NCI-H146 (cell line): ENCODE results near the gene TGFBR2.
"Not testable (repeated sequence)": the region's sequence is repeated elsewhere in the genome, so short reads cannot be mapped to it uniquely, and the experiment has no call there.

Experiments used
- DNase-seq: peaks from one replicate; lab custom pipeline; 2025; lab: John Stamatoyannopoulos, UW

The TGFBR2 gene

DNA sequence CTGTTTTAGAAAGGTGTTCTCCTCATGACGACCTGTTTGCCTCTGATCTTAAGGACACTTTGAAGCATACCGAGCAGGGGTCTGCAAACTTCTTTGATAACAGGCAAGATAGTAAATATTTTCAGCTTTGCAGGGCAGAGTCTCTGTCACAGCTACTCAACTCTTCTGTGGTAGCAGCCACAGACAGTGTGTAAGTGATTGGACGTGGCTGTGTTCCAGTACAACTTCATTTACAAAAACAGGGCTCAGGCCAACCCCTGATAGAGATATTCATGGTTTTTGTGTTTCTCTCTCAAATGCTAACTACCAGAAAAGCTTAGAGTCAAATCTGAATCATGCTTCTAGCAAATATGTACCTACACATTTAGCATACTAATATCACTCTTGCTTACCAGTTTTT lies 51.5 kb downstream of the TGFBR2 start:
- no peak for DNase-seq

DNA sequence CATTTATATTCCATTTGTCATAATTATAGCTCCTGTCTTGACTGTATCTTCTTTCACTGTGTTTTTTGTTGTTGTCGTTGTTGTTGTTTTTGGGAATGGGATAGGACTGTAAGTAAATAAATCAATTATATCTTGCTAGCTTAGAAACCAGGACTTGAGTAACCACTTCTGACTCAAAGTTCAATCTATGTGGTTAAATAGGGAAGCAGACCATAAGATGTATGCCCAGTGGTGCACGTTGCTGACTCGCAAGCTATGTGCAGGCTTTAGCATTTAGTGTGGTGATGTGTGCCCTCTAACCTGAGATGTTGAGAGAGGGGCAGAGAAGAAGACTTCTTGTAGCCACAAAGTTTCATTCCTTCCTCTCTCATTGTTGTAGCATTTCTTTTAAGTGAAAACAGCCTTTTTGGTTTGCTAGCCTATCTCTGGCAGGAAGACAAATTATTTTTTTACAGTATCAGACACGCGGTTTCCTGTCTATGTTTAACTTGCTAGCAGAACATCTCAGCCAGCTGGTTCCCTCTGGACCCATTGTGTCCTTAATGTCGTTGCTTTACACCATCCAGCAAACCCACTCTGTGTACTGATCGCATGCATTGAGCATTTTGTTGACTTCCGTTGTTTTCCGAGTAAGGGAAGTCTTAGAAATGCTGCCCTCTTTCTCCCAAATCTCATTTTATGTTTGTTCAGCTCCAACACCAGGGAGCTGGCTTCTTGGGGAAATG lies 52.1 kb downstream of the TGFBR2 start:
- DNase-seq: no peak

DNA sequence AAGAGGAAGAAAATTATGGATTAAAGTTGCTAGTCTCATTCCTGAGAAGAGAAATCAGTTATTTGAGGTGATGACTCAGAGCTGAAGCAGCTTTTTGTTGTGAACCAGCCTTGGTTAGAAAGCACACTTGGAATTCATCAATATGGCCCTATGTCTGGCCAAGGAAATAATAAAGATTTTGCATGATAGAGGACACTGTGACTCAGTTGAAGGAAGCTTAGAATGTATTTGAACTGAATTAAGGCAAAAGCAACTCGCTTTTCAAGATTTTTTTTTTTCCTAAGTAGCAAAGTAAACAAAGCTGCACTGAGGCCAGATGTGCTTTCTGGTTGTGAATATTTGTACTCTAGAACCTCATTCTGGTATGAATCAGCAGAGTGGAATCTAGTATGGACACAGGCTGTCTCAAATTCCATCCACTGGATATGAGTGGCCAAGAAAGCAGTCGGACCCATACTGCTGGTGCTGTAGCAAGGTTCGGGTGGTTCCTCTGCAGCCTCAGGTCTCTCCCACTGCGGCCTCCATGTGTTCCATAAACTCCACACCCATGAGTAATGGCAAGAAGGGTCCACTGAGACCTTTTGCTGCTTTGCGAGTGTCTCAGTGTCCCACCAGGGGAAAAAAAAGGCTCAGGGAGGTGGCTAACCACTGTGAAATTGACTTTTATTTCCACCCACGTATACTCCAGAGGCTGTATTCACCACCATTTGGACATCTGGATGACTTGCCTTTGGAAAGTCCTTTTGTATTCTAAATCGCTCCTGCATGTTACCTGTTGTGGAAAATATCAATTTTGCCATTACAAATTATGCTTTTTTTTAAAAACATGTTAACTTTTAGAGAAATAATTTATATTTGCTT lies 53.1 kb downstream of the TGFBR2 start:
- no peak for DNase-seq

DNA sequence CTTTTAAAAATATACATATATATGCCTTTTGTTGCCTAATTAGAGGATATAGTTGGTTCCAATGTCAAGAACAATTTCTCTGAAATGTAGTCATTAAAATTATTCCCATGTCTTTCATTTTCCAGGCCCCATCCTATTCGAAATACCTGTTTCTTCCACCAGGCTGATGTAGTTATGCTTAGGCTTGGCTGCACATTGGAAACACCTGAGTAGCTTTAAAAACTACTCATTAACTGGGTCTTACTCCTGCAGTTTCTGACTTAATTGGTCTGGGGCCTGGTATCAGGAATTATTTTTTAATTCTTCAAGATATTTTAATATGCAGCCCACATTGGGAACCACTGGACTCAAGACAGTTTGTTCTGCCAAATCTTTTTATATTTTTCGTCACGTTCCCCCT lies 53.7 kb downstream of the TGFBR2 start:
- no peak for DNase-seq

DNA sequence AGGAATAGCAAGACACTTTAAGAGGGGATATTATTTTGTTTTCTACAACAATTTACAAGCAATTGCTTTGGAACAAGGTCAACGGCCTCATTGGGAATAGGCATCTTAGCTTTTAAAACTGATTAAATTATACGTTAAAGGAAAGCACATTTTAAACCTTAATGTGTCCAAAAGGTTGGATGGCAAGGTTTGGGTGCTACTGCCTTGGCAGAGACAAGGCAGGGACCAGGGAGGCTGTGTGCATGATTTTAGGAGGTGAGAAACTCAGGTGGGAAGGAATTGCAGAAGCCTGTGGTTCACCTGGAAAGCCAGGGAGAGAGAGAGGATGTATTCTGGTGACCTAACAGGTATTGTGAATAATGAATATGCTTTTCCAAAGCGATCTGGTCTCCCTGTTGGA lies 54.3 kb downstream of the TGFBR2 start:
- no peak for DNase-seq

DNA sequence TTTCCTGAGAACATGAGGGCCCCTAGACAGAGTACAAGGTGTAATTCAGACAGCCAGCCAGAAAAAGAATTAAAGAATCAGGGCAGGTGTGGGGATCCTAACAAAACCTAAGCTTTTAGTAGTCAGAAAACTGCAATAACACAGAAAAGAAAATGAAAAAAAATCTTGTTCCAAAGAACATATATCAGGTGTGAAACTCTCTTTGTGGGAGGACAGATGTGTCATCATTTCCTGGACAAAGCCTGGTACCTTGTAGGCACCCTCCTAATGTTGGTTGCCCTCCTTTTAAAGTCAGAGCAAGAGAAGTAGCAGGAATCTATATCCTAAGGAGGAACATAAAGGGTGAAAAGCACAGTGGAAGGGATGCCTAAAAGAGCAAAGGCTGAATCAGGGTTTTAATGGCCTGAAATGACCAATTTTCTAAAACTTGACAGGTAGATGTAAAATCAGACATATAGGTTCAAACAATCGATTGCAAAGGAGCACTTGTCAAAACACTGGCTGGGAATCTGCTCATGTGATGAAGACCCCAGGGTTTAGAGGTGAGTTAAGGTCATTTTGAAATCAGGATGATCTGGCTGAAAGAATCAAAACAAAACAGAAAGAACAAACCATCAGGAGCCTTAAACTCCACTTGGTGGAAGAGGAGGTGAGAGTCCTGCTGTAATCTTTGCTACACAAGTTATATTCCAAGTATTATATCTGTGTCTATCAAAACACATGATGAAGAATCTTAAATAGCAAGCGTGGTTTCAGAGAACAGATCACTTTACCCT lies 54.9 kb downstream of the TGFBR2 start:
- no peak for DNase-seq

DNA sequence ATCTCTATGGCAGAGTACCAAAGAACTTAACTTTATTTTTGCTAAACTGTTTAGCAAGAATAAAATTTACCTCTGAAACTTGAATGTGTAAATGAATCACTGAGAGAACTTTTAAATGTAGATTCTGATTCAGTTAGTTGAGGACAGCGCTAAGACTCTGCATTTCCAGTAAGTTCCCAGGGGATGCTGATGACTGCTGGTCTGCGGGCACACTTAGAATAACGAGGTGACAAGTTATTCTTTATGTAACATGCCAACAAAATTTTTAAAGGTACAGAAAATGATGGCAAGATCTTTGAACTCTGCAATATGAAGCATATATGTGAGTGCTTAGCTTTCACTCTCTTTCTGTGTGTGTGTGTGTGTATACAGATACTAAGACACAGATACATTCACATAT lies 56.4 kb downstream of the TGFBR2 start:
- no peak for DNase-seq

DNA sequence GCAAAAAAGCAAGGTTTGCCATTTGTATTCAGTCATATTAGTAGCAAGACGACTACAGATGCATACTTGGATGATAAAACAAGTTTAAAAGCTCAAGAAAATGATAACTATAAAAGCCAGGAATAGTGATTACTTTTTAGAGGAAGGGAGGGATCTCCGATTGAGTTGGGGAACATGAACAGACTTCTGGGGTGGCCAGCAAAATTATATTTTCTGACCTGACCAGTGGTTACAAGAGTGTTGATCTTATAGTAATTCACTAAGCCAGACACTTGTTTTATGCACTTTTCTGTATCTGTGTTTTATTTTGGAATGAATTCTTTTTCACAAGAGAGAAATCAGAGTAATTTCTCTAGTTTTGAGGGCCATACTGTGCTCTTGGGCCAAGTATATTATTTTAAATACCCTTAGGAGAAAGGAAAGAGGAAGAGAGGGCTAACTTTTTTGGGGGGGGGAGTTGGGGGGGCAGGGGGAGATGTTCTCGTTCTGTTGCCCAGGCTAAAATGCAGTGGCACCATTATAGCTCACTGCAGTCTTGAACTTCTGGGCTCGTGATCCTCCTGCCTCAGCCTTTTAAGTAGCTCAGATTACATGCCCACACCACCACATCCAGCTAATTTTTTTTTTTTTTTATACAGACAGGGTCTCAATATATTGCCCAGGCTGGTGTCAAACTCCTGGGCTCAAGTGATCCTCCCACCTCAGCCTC lies 57.3 kb downstream of the TGFBR2 start:
- DNase-seq: no peak

DNA sequence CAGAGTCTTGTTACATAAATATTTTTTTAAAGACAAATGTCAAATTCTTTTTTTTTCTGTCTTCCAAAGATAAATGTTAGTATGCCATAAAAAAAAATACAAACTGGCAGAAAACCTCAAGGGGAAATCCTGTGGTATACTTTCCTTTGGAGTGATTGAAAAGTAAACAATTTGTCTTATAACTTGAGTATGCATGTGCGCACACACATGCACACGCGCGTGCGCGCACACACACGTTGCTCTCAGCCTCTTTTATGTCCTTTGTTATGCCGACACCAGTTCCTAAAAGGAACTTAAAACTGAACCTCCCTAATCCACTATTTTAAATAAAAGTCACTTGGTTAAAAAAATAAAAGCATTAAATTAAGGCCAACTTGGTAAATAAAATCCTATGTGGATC lies 58.1 kb downstream of the TGFBR2 start:
- no peak for DNase-seq

DNA sequence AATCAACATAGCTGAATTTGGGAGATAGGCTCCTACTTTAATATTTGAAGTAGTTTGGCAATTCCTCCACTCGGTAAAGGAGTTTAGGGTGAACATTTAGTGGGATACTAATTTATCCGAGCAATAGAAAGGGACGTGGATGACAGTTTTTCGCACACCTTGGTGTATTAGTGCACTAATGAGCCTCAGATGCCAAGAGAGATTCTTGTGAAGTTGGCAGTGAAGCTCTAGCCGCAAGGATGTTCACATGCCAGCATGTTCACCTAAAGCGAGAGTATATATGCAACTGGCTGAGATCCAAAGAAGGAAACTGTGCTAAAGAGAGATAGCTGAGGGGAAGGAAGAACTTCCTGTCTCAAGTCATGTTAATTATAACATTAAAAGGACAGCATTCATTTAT lies 58.5 kb downstream of the TGFBR2 start:
- DNase-seq: no peak

DNA sequence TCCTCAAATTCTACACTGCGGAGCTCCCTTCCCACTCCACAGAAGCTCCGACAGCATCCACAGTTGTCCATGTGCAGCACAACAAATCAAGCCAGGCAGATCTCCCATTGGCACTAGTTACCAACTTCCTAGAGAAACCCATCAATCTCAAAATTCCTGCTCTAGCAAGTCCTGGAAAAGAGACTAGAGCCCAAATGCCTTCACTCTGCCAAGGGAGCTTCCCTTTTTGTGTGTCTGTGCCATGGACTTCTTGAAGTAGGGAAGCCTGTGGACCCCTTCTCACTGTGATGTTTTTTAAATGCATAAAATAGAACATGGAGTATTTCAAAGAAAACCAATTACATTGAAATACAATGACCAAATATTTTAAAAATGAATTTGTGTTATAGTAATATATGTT lies 59.1 kb downstream of the TGFBR2 start:
- no peak for DNase-seq

DNA sequence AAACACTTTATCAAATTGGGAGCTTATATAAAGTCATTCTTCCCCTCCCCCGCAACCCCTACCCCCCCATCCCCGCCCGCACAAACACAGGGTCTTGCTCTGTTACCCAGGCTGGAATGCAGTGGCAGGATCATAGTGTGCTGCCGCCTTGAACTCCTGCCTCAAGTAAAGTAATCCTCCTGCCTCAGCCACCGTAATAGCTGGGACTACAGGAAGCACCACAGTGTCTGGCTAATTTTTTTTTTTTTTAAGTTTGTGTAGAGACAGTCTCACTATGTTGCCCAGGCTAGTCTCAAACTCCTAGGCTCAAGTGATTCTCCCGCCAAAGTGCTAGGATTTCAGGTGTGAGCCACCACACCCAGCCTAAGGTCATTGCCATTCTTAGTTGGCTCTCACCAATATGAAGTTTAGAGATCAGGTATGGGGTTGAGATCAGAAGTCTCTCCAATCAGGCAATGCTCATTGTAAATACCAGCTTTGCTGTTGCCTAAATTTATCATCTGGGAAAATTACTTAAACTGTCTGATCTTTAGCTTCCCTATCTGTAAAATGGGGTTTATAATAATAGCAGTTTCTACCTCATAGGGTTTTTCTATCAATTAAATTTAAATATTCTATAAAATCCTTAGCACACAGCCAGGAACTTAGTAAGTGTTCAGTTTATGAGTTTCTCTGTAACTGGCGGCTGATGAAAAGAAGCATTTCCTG lies 60.3 kb downstream of the TGFBR2 start:
- no peak for DNase-seq

DNA sequence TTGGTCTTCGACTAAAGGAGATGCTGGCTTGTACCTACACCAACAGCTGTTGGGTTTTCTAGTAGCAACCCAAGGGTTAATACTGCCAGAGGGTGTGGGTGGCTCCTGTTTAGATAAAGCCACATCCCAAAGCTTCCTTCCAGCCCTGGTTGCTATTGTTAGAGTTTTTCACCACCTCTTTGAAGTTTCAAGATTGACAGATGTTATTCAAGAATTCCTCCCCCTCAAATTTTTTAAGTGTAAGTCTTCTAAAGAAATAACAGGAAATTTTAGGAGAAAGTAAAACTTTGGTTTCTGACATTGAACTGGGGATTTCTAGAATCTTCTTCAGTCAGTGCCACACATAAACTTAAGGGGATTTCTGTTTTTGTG lies 60.9 kb downstream of the TGFBR2 start:
- DNase-seq: no peak

DNA sequence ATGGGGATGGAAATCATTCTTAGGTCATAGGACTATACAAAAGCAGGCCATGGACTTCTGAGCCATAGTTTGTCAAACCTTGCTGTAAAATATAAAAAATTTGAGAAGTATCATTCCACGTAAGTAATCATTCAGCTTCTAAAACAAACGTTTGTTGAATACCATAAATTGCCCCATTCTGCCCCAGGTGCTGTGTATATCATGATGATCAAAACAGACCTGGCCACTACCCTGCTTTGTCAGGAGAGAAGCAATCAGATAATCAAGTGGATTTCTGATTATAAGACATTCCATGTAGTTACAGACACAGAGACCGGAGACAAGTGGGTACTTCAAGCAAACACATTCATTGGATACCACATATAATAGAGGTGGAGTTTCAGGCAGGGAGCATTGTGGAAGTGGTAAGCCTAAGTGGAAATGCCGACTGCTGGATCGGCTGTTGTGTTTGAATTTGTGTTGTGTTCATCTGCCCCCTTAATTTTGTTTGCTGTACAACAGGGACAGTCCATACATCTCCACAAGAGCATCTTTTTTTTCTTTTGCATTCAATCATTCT lies 61.7 kb downstream of the TGFBR2 start:
- DNase-seq: no peak

DNA sequence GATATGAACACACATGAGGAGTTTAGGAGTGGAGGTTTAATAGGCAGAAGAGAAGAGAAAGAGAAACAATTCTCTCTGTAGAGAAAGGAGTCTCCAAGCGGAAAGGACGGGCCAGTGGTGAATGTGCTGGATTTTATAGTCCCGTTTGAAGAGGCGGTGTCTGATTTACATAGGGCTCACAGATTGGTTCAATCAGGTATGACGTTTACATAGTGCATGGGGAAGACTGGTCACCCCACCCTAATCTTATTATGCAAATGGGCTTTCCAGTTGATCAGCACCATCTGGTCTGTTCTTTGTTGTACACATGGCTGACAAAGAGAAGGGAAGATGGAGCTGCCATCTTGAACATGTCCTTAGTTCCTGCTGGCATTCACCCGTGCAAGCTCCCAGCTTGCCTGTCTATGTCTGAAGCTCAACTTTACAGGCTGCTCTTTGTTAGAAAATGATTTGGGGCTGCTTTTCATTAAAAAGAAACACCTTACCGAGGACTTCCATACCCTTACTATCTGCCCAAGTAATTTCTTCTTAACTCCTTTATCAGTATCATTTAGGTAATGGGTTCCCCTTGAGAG lies 63.0 kb downstream of the TGFBR2 start:
- not testable (repeated sequence) for DNase-seq

DNA sequence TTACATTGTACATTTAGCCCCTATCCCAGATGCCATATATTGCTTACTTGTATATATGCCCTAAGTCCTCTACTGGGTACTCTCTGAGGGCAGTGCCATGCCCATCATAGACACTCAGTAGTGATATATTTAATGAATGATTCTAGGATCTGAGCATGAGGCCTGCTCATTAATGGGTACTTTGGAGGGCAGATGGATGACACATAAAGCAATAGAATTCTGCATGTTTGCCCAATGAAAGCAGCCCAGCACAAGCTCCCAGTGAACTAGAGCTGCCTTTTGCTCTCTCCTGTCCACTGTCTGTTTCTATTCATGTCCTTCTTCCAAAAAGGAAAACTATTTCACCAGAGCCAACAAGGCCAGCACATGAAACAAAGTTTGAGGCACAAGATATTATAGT lies 63.9 kb downstream of the TGFBR2 start:
- no peak for DNase-seq

DNA sequence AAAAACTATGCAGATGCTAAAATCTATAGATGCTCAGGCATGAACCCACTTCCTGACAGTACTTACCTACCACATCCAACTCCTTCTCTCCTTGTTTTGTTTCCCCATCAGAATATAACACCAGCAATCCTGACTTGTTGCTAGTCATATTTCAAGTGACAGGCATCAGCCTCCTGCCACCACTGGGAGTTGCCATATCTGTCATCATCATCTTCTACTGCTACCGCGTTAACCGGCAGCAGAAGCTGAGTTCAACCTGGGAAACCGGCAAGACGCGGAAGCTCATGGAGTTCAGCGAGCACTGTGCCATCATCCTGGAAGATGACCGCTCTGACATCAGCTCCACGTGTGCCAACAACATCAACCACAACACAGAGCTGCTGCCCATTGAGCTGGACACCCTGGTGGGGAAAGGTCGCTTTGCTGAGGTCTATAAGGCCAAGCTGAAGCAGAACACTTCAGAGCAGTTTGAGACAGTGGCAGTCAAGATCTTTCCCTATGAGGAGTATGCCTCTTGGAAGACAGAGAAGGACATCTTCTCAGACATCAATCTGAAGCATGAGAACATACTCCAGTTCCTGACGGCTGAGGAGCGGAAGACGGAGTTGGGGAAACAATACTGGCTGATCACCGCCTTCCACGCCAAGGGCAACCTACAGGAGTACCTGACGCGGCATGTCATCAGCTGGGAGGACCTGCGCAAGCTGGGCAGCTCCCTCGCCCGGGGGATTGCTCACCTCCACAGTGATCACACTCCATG lies 65.3 kb downstream of the TGFBR2 start:
- DNase-seq: no peak

DNA sequence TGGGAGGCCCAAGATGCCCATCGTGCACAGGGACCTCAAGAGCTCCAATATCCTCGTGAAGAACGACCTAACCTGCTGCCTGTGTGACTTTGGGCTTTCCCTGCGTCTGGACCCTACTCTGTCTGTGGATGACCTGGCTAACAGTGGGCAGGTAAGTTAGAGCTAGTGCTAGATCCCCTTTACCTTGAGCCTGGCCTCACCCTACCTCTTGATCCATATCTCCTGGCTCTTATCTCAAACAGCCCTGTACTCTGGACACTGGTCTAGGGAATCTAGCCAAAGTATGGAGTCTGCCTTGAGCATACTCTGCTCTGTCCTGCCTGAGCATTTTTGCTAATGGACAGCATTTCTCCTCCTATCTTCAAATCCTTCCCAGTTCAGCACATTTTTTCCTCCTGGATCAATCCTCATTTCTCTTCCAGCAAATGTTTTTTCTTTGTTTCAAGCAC lies 65.9 kb downstream of the TGFBR2 start:
- DNase-seq: no peak

DNA sequence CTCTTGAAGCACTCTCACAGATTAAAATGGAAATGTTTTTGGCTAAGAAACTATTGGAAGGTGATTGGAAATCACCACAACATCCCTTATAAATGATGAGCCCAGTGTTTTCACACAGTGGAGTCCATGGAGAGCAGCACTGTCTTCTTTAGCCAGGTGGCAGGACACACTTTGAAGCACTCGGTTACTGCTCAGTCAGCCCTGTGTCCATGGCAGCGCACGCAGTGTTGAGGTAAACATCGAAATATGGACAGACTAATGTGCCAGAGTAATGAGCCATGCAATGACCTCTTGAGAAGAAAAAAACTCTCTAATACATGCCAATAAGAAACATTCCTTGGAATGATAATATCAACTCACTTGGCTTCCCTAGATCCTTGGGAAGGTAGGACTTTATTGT lies 66.6 kb downstream of the TGFBR2 start:
- no peak for DNase-seq
